ENCODE data around the gene FBXO42. TPM values are rescaled to one million over a fixed set of nuclear protein-coding genes. Genes with fewer than 3 reads are reported as not detected.

Gene FBXO42
- polyA plus RNA-seq, 3 donors, result 17.2 to 21.1 (median 19.0) TPM

- no peak for DNase-seq (ENCODE audit: low read depth in 3 of 3, low spot score in 2 of 3)
Measured at GRCh38 chr1:16207318-16208269, 144.7 kb downstream of the FBXO42 start.

DNA sequence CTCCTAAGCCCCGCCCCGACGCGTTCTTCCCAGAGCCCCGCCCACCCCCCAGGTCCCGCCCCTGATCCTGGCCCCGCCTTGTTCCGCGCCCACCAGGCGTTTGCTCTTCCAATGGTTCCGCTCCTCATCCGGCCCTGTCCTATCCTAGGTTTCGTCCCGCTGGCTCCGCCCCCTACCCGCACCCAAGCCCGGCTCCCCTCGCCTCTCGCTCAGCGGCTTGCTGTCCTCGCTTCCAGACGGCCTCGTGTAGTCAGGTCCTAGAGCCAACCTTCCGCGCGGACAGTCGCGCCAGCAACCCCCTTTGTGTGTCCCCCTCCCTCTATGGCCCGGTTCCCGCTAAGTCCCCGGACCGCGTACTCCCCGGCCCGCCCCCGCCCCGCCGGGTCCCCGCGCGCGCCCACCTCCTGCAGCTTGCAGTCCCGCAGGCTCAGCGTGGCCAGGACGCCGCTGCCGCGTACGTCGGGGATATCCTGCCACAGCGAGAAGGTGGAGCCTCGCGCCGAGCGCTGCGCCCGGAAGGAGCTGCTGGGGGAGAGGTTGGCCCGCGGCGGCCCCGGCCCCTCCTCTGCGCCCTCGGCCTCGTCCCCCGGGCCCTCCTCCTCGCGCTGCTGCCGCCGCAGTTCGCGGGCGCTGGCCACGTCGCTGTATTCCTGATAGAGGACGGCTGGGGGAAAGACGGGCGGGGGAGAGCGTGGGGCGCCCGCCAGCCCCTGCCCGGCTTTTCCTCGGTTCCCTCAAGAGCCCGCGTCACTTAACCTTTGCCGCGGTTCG is 145.5 kb downstream of the FBXO42 start:
- peak; percentile 85 to 93 (median 92) for DNase-seq (ENCODE audit: low read depth in 3 of 3, low spot score in 2 of 3)

DNA sequence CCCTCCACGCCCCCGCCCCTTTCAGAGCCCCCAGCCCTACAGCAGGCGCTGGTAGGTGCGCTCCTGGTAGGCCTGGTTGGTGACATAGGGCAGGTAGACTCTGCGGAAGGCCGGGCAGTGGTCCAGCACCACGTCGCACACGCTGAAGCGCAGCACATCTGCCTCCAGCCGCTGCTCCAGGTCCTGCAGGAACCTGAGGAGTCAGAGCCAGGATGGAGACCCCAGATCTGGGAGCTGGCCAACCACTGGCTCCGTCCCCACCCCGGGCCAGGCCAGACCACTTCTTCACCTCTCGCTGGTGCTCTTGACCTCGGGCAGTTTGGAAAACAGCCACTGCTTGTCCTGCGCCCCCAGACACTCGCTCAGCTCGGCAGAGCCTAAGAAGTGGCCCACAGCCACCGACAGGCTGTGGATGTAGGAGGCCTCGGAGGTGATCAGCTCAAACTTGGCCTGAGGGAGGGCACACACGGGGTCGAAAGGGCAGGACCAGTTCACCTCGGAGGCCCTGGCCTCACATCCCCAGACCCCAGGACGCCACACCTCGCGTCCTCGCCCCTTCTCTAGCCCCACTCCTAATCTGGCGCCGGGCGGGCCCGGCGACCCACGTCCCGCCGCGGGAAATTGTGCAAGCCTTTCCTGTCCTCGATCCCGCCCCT is 146.3 kb downstream of the FBXO42 start:
- DNase-seq (ENCODE audit: low read depth in 3 of 3, low spot score in 2 of 3), result no peak

GRCh38 chr1:16205334-16205671 is 147.0 kb downstream of the FBXO42 start:
- no peak for DNase-seq (ENCODE audit: low read depth in 3 of 3, low spot score in 2 of 3)

GRCh38 chr1:16204634-16205333 is 147.5 kb downstream of the FBXO42 start:
- DNase-seq (ENCODE audit: low read depth in 3 of 3, low spot score in 2 of 3), result no peak

- DNase-seq (ENCODE audit: low read depth in 3 of 3, low spot score in 2 of 3), result no peak
Measured at GRCh38 chr1:16204216-16204615, 148.1 kb downstream of the FBXO42 start.

- no peak for DNase-seq (ENCODE audit: low read depth in 3 of 3, low spot score in 2 of 3)
Measured at GRCh38 chr1:16203550-16203949, 148.7 kb downstream of the FBXO42 start.

DNA sequence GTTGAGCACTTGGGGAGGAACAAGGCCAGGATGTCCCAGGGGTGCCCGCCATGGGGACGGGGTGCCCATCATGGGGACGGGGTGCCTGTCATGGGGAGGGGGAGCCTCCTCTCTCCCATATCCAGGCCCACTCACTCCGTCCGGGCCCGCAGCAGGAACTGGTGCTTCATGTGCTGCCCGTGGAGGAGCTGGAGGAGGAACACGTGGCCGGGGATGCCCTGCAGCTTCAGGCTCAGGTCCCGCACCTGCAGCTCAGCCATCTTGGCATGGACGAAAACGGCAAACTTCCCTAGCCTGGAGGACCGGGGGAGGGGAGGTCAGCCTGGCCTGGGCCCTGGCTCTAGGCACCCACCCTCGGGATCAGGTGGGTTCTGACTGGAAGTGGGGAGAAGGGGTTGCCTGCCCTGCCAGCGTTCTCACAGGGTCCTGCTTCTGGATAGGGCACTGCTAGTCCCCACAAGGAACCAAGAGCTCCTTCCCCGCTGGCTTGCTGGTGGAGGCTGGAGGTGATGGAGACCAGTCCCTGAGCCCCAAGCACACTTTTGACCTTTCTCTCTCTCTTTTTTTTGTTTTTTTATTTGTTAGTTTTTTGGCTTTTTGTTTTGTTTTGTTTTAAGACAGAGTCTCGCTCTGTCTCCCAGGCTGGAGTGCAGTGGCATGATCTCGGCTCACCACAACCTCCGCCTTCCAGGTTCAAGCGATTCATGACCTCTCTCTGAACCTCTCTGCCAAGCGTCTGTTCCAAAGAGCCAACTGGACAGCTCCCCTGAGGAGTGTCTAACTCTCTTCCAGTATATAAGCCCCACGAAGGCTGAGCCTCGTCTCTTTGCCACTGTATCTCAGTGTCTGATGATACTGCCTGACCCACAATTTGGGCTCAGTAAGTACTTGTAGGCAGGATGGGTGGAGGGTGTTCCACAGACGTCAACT is 149.7 kb downstream of the FBXO42 start:
- DNase-seq (ENCODE audit: low read depth in 3 of 3, low spot score in 2 of 3), result no peak

- DNase-seq (ENCODE audit: low read depth in 3 of 3, low spot score in 2 of 3), result no peak
Measured at GRCh38 chr1:16199700-16200099, 152.6 kb downstream of the FBXO42 start.

DNA sequence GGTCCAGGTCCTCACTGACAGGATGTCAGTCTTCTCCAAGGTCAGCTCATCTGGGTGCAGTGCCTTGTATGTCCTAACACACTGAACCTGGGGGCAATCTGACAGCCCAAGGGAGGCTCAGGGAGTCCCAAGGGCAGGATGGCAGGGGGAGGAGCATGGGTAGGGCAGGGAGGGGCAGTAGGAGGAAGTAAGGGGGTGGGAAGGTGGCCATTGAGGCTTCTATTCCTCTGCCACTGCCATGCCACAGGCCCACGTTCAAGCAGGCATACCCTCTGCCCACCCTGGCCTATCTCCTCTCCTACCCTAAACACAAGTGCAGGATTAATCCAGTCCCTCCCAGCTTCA is 153.2 kb downstream of the FBXO42 start:
- no peak for DNase-seq (ENCODE audit: low read depth in 3 of 3, low spot score in 2 of 3)

GRCh38 chr1:16198444-16199156 is 153.7 kb downstream of the FBXO42 start:
- DNase-seq (ENCODE audit: low read depth in 3 of 3, low spot score in 2 of 3), result no peak

- no peak for DNase-seq (ENCODE audit: low read depth in 3 of 3, low spot score in 2 of 3)
Measured at GRCh38 chr1:16196874-16197273, 155.4 kb downstream of the FBXO42 start.

Other genes starting within 250 kb of the FBXO42 start
- 10 to 100 TPM; 11.9 to 18.4 (median 17.4) TPM for gene EPHA2, start 196.4 kb downstream of the FBXO42 start, polyA plus RNA-seq (ENCODE audit: insufficient read length in 3 of 3)
- gene ARHGEF19, start 139.8 kb downstream of the FBXO42 start, polyA plus RNA-seq (ENCODE audit: insufficient read length in 3 of 3), result 10 to 100 TPM; 15.9 to 20.1 (median 18.9) TPM
- gene CPLANE2, start 115.3 kb downstream of the FBXO42 start, polyA plus RNA-seq (ENCODE audit: insufficient read length in 3 of 3), result 1 to 10 TPM; 3.7 to 6.0 (median 5.5) TPM
- 100 to 1,000 TPM; 100 to 111 (median 107) TPM for gene SZRD1, start 14.8 kb upstream of the FBXO42 start, polyA plus RNA-seq (ENCODE audit: insufficient read length in 3 of 3)
- under 1 TPM in 1 of 3 donors, not detected in 2; 0.08 TPM for gene SPATA21, start 84.9 kb upstream of the FBXO42 start, polyA plus RNA-seq (ENCODE audit: insufficient read length in 3 of 3)
- gene NECAP2, start 88.2 kb upstream of the FBXO42 start, polyA plus RNA-seq (ENCODE audit: insufficient read length in 3 of 3), result 10 to 100 TPM; 65.7 to 69.6 (median 67.3) TPM
- gene RNU1-1, start 161.8 kb upstream of the FBXO42 start, polyA plus RNA-seq (ENCODE audit: insufficient read length in 3 of 3), result not detected